K562 (cell line): Measurements from ENCODE around the gene DYRK1A. TPM values are rescaled to one million over a fixed set of nuclear protein-coding genes. Genes with fewer than 3 reads are reported as not detected.

Experiments
- CEBPG ChIP-seq, 3 experiments: fragments of 200-800 bp in 1 of 3; sonication (Bioruptor generic) in 1 of 3; sonication (generic) in 1 of 3; formaldehyde crosslinking in 1 of 3; IDR thresholded peaks in 2 of 3; conservative IDR thresholded peaks in 1 of 3; 2 replicates each; pipeline versions ENCODE4 v1.6.1 to v1.8.0; 2016 to 2022; ENCODE audit warnings: missing compliant biosample characterization in 2 of 3, missing genetic modification characterization in 2 of 3, mild to moderate bottlenecking in 1 of 3, missing genetic modification reagents in 1 of 3
- ELF2 ChIP-seq: fragments of 250-450 bp; sonication (Bioruptor Pico); IDR thresholded peaks from 2 replicates; pipeline ENCODE4 v1.5.0; 2021; ENCODE audit warnings: mild to moderate bottlenecking
- EWSR1 ChIP-seq: fragments of 450-650 bp; IDR thresholded peaks from 2 replicates; pipeline ENCODE4 v1.6.1; 2018; ENCODE audit warnings: borderline replicate concordance, mild to moderate bottlenecking, low read depth, moderate library complexity; ENCODE audit not compliant: partially characterized antibody
- FOXJ2 ChIP-seq: fragments of 200-800 bp; sonication (Bioruptor generic); IDR thresholded peaks from 2 replicates; pipeline ENCODE4 v1.6.1; 2016; ENCODE audit warnings: missing genetic modification characterization, missing compliant biosample characterization
- ILK ChIP-seq: fragments of 450-650 bp; IDR thresholded peaks from 2 replicates; pipeline ENCODE4 v1.6.1; 2016; ENCODE audit warnings: missing genetic modification characterization, low read depth, mild to moderate bottlenecking, missing compliant biosample characterization, moderate library complexity, borderline replicate concordance
- KDM1A ChIP-seq, 2 experiments: fragments of 450-650 bp; IDR thresholded peaks; 2 replicates each; pipeline ENCODE4 v1.6.1; 2016; ENCODE audit warnings: mild to moderate bottlenecking in 2 of 2
- KDM4B ChIP-seq, 2 experiments: fragments of 450-650 bp in 1 of 2; sonication (generic) in 1 of 2; IDR thresholded peaks; 2 replicates each; pipeline ENCODE4 v1.6.1; 2016 to 2017; ENCODE audit warnings: borderline replicate concordance in 2 of 2, antibody characterized with exemption in 1 of 2, low read depth in 1 of 2, mild to moderate bottlenecking in 1 of 2
- L3MBTL2 ChIP-seq: fragments of 450-650 bp; IDR thresholded peaks from 2 replicates; pipeline ENCODE4 v1.6.1; 2016; ENCODE audit warnings: mild to moderate bottlenecking, moderate library complexity
- MEF2A ChIP-seq: IDR thresholded peaks from 2 replicates; pipeline ENCODE4 v1.6.1; 2011; ENCODE audit warnings: low read depth, mild to moderate bottlenecking, low read length, moderate library complexity; ENCODE audit not compliant: control insufficient read depth
- MXI1 ChIP-seq: IDR thresholded peaks from 2 replicates; pipeline ENCODE4 v1.6.1; 2011; ENCODE audit warnings: low read depth, mild to moderate bottlenecking, improper control_type of control experiment, low read length
- NFIX ChIP-seq: fragments of 250-450 bp; sonication (Bioruptor Pico); IDR thresholded peaks from 2 replicates; pipeline ENCODE4 v1.4.0; 2020; ENCODE audit warnings: low read depth, mild to moderate bottlenecking, moderate library complexity
- NUFIP1 ChIP-seq: fragments of 450-650 bp; IDR thresholded peaks from 2 replicates; pipeline ENCODE4 v1.6.1; 2018; ENCODE audit not compliant: partially characterized antibody
- RFX5 ChIP-seq: IDR thresholded peaks from 2 replicates; pipeline ENCODE4 v1.6.1; 2011; ENCODE audit warnings: low read depth, mild to moderate bottlenecking, improper control_type of control experiment, low read length
- TCF7L2 ChIP-seq: fragments of 150-350 bp; IDR thresholded peaks from 2 replicates; pipeline ENCODE4 v1.6.1; 2016; ENCODE audit warnings: low read depth, mild to moderate bottlenecking, low read length, moderate library complexity
- TEAD1 ChIP-seq, 2 experiments: fragments of 450-650 bp in 1 of 2; sonication (generic) in 1 of 2; formaldehyde crosslinking; IDR thresholded peaks; 2 replicates each; pipeline versions ENCODE4 v1.4.0 to v1.8.0; 2020 to 2022; ENCODE audit warnings: mild to moderate bottlenecking in 2 of 2, missing genetic modification reagents in 1 of 2
- ZKSCAN8 ChIP-seq: fragments of 200-800 bp; sonication (Bioruptor generic); IDR thresholded peaks from 2 replicates; pipeline ENCODE4 v1.6.1; 2016; ENCODE audit warnings: missing genetic modification characterization, missing compliant biosample characterization
- ZNF184 ChIP-seq: sonication (generic); formaldehyde crosslinking; IDR thresholded peaks from 2 replicates; pipeline ENCODE4 v1.5.0; 2020; ENCODE audit warnings: missing genetic modification reagents
- ZNF263 ChIP-seq: sonication (generic); formaldehyde crosslinking; IDR thresholded peaks from 2 replicates; pipeline ENCODE4 v1.8.0; 2022; ENCODE audit warnings: mild to moderate bottlenecking, missing genetic modification reagents, borderline replicate concordance
- ZNF444 ChIP-seq: fragments of 250-450 bp; sonication (Bioruptor Pico); IDR thresholded peaks from 2 replicates; pipeline ENCODE4 v1.4.0; 2020; ENCODE audit warnings: mild to moderate bottlenecking, moderate library complexity
- polyA plus RNA-seq, 8 experiments: library from polyadenylated mRNA; depleted of rRNA in 4 of 8; stranded (reverse) in 5 of 8; unstranded in 3 of 8; fragments of >200 nt; fragmentation: Nextera tagmentation in 2 of 8; fragmentation: Illumina TruSeq in 1 of 8; extraction: Ambion mirVana in 2 of 8; extraction: Trizol in 1 of 8; gene quantifications; 2 replicates each; pipeline versions ENCODE4 v1.2.1 to v1.2.3, GENCODE V29; 2011 to 2014; ENCODE audit warnings: inconsistent platforms in 1 of 8, missing spikeins in 1 of 8
- total RNA-seq, 7 experiments: library from RNA; depleted of rRNA in 6 of 7; stranded (reverse); fragments of >200 nt in 6 of 7; fragmentation: Illumina TruSeq in 2 of 7; extraction: Trizol in 2 of 7; gene quantifications; 2 replicates each; pipeline versions ENCODE4 v1.2.1 to v1.2.3, GENCODE V29; 2011 to 2021; ENCODE audit warnings: low replicate concordance in 1 of 7
- TF ChIP-seq, protein P1 (sequence below): conservative IDR thresholded peaks from 2 replicates; pipeline ENCODE4 v1.6.1; 2011; ENCODE audit warnings: low read depth, mild to moderate bottlenecking, low read length; ENCODE audit not compliant: control insufficient read depth
- TF ChIP-seq, protein P2 (sequence below): fragments of 450-650 bp; formaldehyde crosslinking; IDR thresholded peaks from 2 replicates; pipeline ENCODE4 v1.4.0; 2022; ENCODE audit warnings: mild to moderate bottlenecking, moderate library complexity
- TF ChIP-seq, protein P3 (sequence below): fragments of 250-450 bp; sonication (Bioruptor Pico); IDR thresholded peaks from 2 replicates; pipeline ENCODE4 v1.5.1; 2021; ENCODE audit warnings: mild to moderate bottlenecking
- TF ChIP-seq, protein P4 (sequence below): fragments of 250-450 bp; sonication (Bioruptor Pico); IDR thresholded peaks from 2 replicates; pipeline ENCODE4 v1.8.0; 2022; ENCODE audit warnings: moderate library complexity, mild to moderate bottlenecking, inconsistent platforms
- TF ChIP-seq, protein P5 (sequence below): IDR thresholded peaks from 3 replicates; pipeline ENCODE4 v1.6.1; 2011; ENCODE audit warnings: borderline replicate concordance, mild to moderate bottlenecking; ENCODE audit not compliant: insufficient read length, insufficient read depth

The DYRK1A gene
- total and polyA plus RNA-seq, 9 of the 15 experiments (the other 6 are each of a cell fraction or from before 2014, with no cell fraction given) = 3.7 to 64.8 (median 42.3) TPM

DNA sequence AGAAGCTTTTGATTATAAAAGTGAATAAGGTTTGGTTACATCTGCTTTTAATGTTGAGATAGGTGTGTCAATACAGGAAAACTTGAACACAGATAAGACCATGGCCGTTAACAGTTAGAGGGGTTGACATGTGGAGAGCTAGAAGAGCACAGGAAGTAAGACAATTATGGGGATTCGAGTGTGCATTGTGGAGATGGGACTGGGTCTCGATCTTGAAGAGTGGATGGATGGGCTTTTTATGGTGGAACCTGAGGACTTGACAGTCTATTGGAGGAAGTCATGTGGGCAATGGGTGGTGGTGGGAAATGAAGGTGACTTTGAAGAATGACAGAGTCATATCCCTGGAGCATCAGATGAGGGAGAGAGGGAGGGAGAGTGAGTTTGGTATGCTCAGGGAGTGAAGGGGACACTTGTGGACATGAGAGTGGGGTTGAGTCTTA is 12.1 kb downstream of the DYRK1A start (continued):
- TF ChIP-seq, protein P1, sequence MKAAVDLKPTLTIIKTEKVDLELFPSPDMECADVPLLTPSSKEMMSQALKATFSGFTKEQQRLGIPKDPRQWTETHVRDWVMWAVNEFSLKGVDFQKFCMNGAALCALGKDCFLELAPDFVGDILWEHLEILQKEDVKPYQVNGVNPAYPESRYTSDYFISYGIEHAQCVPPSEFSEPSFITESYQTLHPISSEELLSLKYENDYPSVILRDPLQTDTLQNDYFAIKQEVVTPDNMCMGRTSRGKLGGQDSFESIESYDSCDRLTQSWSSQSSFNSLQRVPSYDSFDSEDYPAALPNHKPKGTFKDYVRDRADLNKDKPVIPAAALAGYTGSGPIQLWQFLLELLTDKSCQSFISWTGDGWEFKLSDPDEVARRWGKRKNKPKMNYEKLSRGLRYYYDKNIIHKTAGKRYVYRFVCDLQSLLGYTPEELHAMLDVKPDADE = no peak
- TF ChIP-seq ELF2 (no peak), FOXJ2 (tag) (no peak), MXI1 (no peak), NFIX (CRISPR knock-in tag) (no peak), L3MBTL2 (peak; percentile 35; the same call in 1 of the 2 replicates), EWSR1 (no peak), TEAD1 (CRISPR knock-in tag; IDR thresholded peaks at IDR 0.05) (no peak), KDM1A (IDR thresholded peaks at IDR 0.05) (peak in 1 of 2 experiments; percentile 62; a peak in 3 of 4 replicates), CEBPG (CRISPR knock-in tag; IDR thresholded peaks at IDR 0.05) (no peak), CEBPG (tag; conservative IDR thresholded peaks at IDR 0.05 in 1 of 2, IDR thresholded peaks at IDR 0.05 in 1 of 2) (no peak), ZNF184 (CRISPR knock-in tag) (no peak), NUFIP1 (no peak), KDM4B (IDR thresholded peaks at IDR 0.05; ENCODE audit: borderline replicate concordance in 2 of 2, low read depth in 1 of 2) (no peak), ZKSCAN8 (CRISPR knock-in tag) (no peak), TCF7L2 (no peak), MEF2A (no peak), RFX5 (no peak), ILK (tag) (no peak), ZNF263 (CRISPR knock-in tag) (no peak), ZNF444 (CRISPR knock-in tag) (no peak)
- TF ChIP-seq, protein P2, sequence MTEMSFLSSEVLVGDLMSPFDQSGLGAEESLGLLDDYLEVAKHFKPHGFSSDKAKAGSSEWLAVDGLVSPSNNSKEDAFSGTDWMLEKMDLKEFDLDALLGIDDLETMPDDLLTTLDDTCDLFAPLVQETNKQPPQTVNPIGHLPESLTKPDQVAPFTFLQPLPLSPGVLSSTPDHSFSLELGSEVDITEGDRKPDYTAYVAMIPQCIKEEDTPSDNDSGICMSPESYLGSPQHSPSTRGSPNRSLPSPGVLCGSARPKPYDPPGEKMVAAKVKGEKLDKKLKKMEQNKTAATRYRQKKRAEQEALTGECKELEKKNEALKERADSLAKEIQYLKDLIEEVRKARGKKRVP = no peak
- TF ChIP-seq, protein P3, sequence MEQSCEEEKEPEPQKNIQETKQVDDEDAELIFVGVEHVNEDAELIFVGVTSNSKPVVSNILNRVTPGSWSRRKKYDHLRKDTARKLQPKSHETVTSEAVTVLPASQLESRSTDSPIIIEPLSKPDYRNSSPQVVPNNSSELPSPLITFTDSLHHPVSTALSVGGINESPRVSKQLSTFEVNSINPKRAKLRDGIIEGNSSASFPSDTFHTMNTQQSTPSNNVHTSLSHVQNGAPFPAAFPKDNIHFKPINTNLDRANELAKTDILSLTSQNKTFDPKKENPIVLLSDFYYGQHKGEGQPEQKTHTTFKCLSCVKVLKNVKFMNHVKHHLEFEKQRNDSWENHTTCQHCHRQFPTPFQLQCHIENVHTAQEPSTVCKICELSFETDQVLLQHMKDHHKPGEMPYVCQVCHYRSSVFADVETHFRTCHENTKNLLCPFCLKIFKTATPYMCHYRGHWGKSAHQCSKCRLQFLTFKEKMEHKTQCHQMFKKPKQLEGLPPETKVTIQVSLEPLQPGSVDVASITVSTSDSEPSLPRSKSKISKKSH (CRISPR knock-in tag) = no peak
- TF ChIP-seq, protein P4, sequence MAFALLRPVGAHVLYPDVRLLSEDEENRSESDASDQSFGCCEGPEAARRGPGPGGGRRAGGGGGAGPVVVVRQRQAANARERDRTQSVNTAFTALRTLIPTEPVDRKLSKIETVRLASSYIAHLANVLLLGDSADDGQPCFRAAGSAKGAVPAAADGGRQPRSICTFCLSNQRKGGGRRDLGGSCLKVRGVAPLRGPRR = no peak
- TF ChIP-seq, protein P5, sequence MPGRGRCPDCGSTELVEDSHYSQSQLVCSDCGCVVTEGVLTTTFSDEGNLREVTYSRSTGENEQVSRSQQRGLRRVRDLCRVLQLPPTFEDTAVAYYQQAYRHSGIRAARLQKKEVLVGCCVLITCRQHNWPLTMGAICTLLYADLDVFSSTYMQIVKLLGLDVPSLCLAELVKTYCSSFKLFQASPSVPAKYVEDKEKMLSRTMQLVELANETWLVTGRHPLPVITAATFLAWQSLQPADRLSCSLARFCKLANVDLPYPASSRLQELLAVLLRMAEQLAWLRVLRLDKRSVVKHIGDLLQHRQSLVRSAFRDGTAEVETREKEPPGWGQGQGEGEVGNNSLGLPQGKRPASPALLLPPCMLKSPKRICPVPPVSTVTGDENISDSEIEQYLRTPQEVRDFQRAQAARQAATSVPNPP = no peak
